Smooth muscle cell (in vitro differentiated cells): ENCODE results near the gene DLG1. TPM values are rescaled to one million over a fixed set of nuclear protein-coding genes. Genes with fewer than 3 reads are reported as not detected.

Experiments
- DNase-seq: peaks from one replicate; lab custom pipeline; 2025; ENCODE audit not compliant: unreplicated experiment; lab: John Stamatoyannopoulos, UW
- H2AFZ ChIP-seq: fragments of 200-600 bp; sonication (generic); 2 replicates; pipeline ENCODE4 v1.6.0; 2016; ENCODE audit warnings: antibody characterized with exemption, low read depth, mild to moderate bottlenecking
- H3F3A ChIP-seq: fragments of 200-600 bp; sonication (generic); 2 replicates; pipeline ENCODE4 v1.6.0; 2017; ENCODE audit warnings: antibody characterized with exemption, low read depth
- H3K27ac ChIP-seq: fragments of 200-600 bp; sonication (generic); 2 replicates; pipeline ENCODE4 v1.5.1; 2016; ENCODE audit warnings: low read depth, mild to moderate bottlenecking
- H3K27me3 ChIP-seq: fragments of 200-600 bp; sonication (generic); 2 replicates; pipeline ENCODE4 v1.6.1; 2016; ENCODE audit warnings: low read depth, mild to moderate bottlenecking
- H3K36me3 ChIP-seq: fragments of 200-600 bp; sonication (generic); 2 replicates; pipeline ENCODE4 v1.5.1; 2016; ENCODE audit warnings: low read depth
- H3K4me1 ChIP-seq: fragments of 200-600 bp; sonication (generic); 2 replicates; pipeline ENCODE4 v1.5.1; 2016; ENCODE audit warnings: low read depth
- H3K4me2 ChIP-seq: fragments of 200-600 bp; sonication (generic); 2 replicates; pipeline ENCODE4 v1.6.0; 2016; ENCODE audit warnings: mild to moderate bottlenecking
- H3K4me3 ChIP-seq: fragments of 200-600 bp; sonication (generic); 2 replicates; pipeline ENCODE4 v1.5.1; 2016; ENCODE audit warnings: mild to moderate bottlenecking
- H3K79me2 ChIP-seq: fragments of 200-600 bp; sonication (generic); 2 replicates; pipeline ENCODE4 v1.6.0; 2016; ENCODE audit warnings: low read depth, mild to moderate bottlenecking
- H3K9ac ChIP-seq: fragments of 200-600 bp; sonication (generic); 2 replicates; pipeline ENCODE4 v1.6.0; 2016; ENCODE audit warnings: low read depth
- H3K9me3 ChIP-seq: fragments of 200-600 bp; sonication (generic); replicated peaks from 2 replicates; pipeline ENCODE4 v1.5.1; 2016; ENCODE audit warnings: low read depth
- H4K20me1 ChIP-seq: fragments of 200-600 bp; sonication (generic); 2 replicates; pipeline ENCODE4 v1.6.0; 2016; ENCODE audit warnings: low read depth
- whole genome bisulfite sequencing: methylation state at CpG from one replicate; pipeline ENCODE4 v1.1.7; 2016; ENCODE audit warnings: low lambda C conversion rate; 5-methylcytosine and 5-hydroxymethylcytosine counted together
- polyA plus RNA-seq: library from polyadenylated mRNA; unstranded; fragments of >200 nt; fragmentation: Nextera tagmentation; extraction: Ambion mirVana; gene quantifications from 2 replicates; pipeline ENCODE4 v1.2.1, GENCODE V29; 2016
- total RNA-seq: library from RNA; depleted of rRNA; stranded (reverse); fragments of >200 nt; gene quantifications from 2 replicates; pipeline ENCODE4 v1.2.3, GENCODE V29; 2014
- TF ChIP-seq, protein P1 (sequence below): fragments of 200-600 bp; sonication (generic); IDR thresholded peaks from 2 replicates; pipeline ENCODE4 v1.5.1; 2017; ENCODE audit warnings: borderline replicate concordance, mild to moderate bottlenecking, antibody characterized with exemption; ENCODE audit not compliant: insufficient read depth, poor library complexity, severe bottlenecking

DLG1 gene
- total and polyA plus RNA-seq, 2 experiments from 2014 or later, result 23.5 to 69.0 TPM

GRCh38 chr3:197050511-197050910 is 247.9 kb downstream of the DLG1 start:
- Histone ChIP-seq H3K79me2 (no peaks in the 10 kb centered on the region), H3K36me3 (peaks cover 14% of the 10 kb centered on the region), H3K4me3 (no peak overlapping the region), H3K4me1 (no peaks in the 10 kb centered on the region), H3K9me3 (no peaks in the 10 kb centered on the region), H3K4me2 (no peak overlapping the region), H2AFZ (no peak overlapping the region), H4K20me1 (no peaks in the 10 kb centered on the region), H3K9ac (no peak overlapping the region), H3K27ac (no peak overlapping the region), H3K27me3 (no peaks in the 10 kb centered on the region), H3F3A (no peaks in the 10 kb centered on the region)
- TF ChIP-seq, protein P1, sequence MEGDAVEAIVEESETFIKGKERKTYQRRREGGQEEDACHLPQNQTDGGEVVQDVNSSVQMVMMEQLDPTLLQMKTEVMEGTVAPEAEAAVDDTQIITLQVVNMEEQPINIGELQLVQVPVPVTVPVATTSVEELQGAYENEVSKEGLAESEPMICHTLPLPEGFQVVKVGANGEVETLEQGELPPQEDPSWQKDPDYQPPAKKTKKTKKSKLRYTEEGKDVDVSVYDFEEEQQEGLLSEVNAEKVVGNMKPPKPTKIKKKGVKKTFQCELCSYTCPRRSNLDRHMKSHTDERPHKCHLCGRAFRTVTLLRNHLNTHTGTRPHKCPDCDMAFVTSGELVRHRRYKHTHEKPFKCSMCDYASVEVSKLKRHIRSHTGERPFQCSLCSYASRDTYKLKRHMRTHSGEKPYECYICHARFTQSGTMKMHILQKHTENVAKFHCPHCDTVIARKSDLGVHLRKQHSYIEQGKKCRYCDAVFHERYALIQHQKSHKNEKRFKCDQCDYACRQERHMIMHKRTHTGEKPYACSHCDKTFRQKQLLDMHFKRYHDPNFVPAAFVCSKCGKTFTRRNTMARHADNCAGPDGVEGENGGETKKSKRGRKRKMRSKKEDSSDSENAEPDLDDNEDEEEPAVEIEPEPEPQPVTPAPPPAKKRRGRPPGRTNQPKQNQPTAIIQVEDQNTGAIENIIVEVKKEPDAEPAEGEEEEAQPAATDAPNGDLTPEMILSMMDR, result no peak
- DNase-seq, result no peak
- WGBS, result 100% methylated on average over 2 of the region's 2 CpGs

DNA sequence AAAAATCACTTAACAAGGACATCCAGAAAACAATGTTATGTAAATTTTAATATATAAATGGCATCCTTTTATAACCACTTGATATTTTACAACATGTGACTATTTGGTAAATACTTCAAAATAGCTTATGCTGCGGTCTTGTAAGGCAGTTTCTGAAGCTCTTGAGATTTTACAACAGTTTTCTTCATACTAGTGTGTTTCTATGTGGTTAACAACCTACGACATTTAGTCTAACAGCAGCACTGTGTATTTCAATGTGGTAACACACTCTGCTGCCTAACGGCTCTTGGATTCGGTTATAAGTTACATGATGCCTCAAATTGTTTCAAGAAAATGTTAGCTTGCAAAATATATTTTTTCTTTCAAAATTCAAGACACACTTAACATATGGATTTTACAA is 255.9 kb downstream of the DLG1 start:
- H3K36me3 ChIP-seq, result peaks cover 10% of the 10 kb centered on the region
- no peak for DNase-seq
- 93% methylated on average over 4 of the region's 4 CpGs for WGBS

GRCh38 chr3:197041875-197042488 is 256.4 kb downstream of the DLG1 start:
- Histone ChIP-seq H3K4me1 (no peaks in the 10 kb centered on the region), H2AFZ (no peak overlapping the region), H3K9me3 (no peaks in the 10 kb centered on the region), H3K36me3 (peaks cover 10% of the 10 kb centered on the region), H3K4me2 (no peak overlapping the region), H4K20me1 (no peaks in the 10 kb centered on the region), H3K27ac (no peak overlapping the region), H3K4me3 (no peak overlapping the region), H3K9ac (no peak overlapping the region), H3F3A (no peaks in the 10 kb centered on the region), H3K27me3 (no peaks in the 10 kb centered on the region), H3K79me2 (no peaks in the 10 kb centered on the region)
- TF ChIP-seq, protein P1, result no peak
- no peak for DNase-seq
- 92% methylated on average over 6 of the region's 6 CpGs for WGBS

More for the DNA sequence above, 255.9 kb downstream of the DLG1 start:
- Histone ChIP-seq H3K4me1 (no peaks in the 10 kb centered on the region), H3K4me2 (no peak overlapping the region), H3K27me3 (no peaks in the 10 kb centered on the region), H4K20me1 (no peaks in the 10 kb centered on the region), H3K27ac (no peak overlapping the region), H2AFZ (no peak overlapping the region), H3K79me2 (no peaks in the 10 kb centered on the region), H3F3A (no peaks in the 10 kb centered on the region), H3K9ac (no peak overlapping the region), H3K9me3 (no peaks in the 10 kb centered on the region), H3K4me3 (no peak overlapping the region)
- TF ChIP-seq, protein P1, result no peak

DNA sequence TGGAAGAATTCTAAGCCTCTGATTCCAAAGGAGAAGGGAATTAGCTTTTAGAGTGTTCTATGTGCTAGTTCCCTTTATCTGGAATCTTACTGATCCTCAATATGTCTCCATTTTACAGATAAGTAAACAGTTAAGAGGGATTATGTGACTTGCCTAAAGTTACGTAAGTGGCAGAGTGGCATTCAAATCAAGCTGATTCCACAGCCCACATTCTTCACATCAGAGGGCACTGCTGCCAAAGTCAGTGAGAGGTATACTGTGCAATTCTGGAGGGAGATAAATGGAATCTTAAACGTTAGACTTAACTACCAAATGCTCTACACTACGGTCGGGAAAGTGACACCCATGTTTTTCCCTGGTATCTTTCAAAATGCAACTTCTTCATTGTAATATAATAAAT is 257.8 kb downstream of the DLG1 start:
- Histone ChIP-seq H3K27me3 (no peaks in the 10 kb centered on the region), H3K27ac (no peak overlapping the region), H3F3A (no peaks in the 10 kb centered on the region), H3K9ac (no peak overlapping the region), H3K36me3 (peaks cover 10% of the 10 kb centered on the region), H3K4me1 (no peaks in the 10 kb centered on the region), H4K20me1 (no peaks in the 10 kb centered on the region), H3K4me2 (no peak overlapping the region), H3K4me3 (no peak overlapping the region), H2AFZ (no peak overlapping the region), H3K9me3 (no peaks in the 10 kb centered on the region), H3K79me2 (no peaks in the 10 kb centered on the region)
- WGBS, result 75% methylated on average over 4 of the region's 4 CpGs
- no peak for DNase-seq
- TF ChIP-seq, protein P1, result no peak
